ENCODE results near the gene TMEM87B.
A peak's percentile ranks its signal among the peaks of the same experiment; 100 is the strongest.

Gene TMEM87B

GRCh38 chr2:112054847-112055729 lies at the start of gene TMEM87B:
Gene TMEM87B (plus strand): TSS chr2:112055269. CDS start chr2:112055592, 323 bp downstream.
- Mint-ChIP-seq H3K27ac (peak within 1 kb of the TSS; percentile 88), H3K4me1 (peaks cover 45% of the 10 kb centered on the region), H3K9me3 (no peaks in the 10 kb centered on the region), H3K4me3 (peak within 1 kb of the TSS; percentile 96), H3K36me3 (peaks cover 14% of the 10 kb centered on the region), H3K27me3 (no peaks in the 10 kb centered on the region)
- peak; percentile 86 for ATAC-seq

GRCh38 chr2:112005406-112006075 lies 49.5 kb upstream of the TMEM87B start:
- ATAC-seq = no peak
- H3K9me3 Mint-ChIP-seq = no peaks in the 10 kb centered on the region
- H3K4me1 Mint-ChIP-seq = peaks cover 40% of the 10 kb centered on the region
- H3K27ac Mint-ChIP-seq = no peak overlapping the region
- H3K27me3 Mint-ChIP-seq = no peaks in the 10 kb centered on the region
- no peak overlapping the region for H3K4me3 Mint-ChIP-seq
- no peaks in the 10 kb centered on the region for H3K36me3 Mint-ChIP-seq

DNA sequence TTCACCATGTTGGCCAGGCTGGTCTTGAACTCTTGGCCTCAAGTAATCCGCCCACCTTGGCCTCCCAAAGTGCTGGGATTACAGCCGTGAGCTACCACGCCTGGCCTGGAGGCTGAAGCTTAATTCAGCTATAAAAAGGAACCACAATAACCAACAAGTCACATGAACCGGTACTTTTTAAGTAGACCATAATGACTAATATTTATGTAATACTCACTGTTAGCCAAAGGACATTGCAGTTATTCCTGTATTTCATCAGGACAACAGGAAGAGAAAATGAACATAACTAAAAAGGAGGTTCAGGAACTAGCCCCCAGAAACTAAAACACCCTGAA lies 49.0 kb upstream of the TMEM87B start:
- ATAC-seq = no peak

GRCh38 chr2:112007493-112007892 lies 47.6 kb upstream of the TMEM87B start:
- Mint-ChIP-seq H3K27ac (no peak overlapping the region), H3K27me3 (peaks cover 3% of the 10 kb centered on the region), H3K4me1 (peaks cover 31% of the 10 kb centered on the region), H3K4me3 (no peak overlapping the region), H3K36me3 (no peaks in the 10 kb centered on the region), H3K9me3 (no peaks in the 10 kb centered on the region)
- no peak for ATAC-seq

More for the DNA sequence above, 49.0 kb upstream of the TMEM87B start:
- no peaks in the 10 kb centered on the region for H3K9me3 Mint-ChIP-seq
- H3K4me3 Mint-ChIP-seq = no peak overlapping the region
- H3K27me3 Mint-ChIP-seq = no peaks in the 10 kb centered on the region
- H3K27ac Mint-ChIP-seq = no peak overlapping the region
- H3K4me1 Mint-ChIP-seq = peaks cover 35% of the 10 kb centered on the region
- H3K36me3 Mint-ChIP-seq = no peaks in the 10 kb centered on the region

GRCh38 chr2:112008910-112009485 lies 46.1 kb upstream of the TMEM87B start:
- H3K36me3 Mint-ChIP-seq = no peaks in the 10 kb centered on the region
- no peak overlapping the region for H3K27ac Mint-ChIP-seq
- no peak overlapping the region for H3K4me3 Mint-ChIP-seq
- H3K4me1 Mint-ChIP-seq = peaks cover 32% of the 10 kb centered on the region
- H3K9me3 Mint-ChIP-seq = no peaks in the 10 kb centered on the region
- peaks cover 12% of the 10 kb centered on the region for H3K27me3 Mint-ChIP-seq
- no peak for ATAC-seq

- Mint-ChIP-seq H3K27ac (no peak overlapping the region), H3K4me1 (peaks cover 23% of the 10 kb centered on the region), H3K4me3 (no peak overlapping the region)
Measured at GRCh38 chr2:112010751-112011150, 44.3 kb upstream of the TMEM87B start.

DNA sequence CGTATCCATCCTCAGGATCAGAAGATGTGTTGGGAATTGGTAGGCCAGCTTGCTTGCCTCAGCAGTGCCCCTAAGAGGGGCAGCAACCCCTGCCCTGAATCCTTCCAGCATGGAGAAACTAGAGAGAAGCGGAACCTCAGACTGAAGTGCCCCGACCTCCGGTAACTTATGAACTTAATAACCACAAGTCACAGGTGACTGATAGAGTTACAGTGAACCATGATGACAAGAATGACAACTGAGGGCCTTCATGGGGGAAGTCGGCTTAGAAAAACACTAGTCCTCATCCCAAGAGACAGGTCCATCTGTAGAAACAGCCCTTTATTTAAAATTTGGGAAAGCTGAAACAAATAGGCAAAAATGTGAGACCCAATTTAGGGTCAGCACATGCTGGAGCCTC lies 42.5 kb upstream of the TMEM87B start:
- peaks cover 17% of the 10 kb centered on the region for H3K27me3 Mint-ChIP-seq

More at GRCh38 chr2:112010751-112011150, 44.3 kb upstream of the TMEM87B start:
- no peak for ATAC-seq
- Mint-ChIP-seq H3K36me3 (no peaks in the 10 kb centered on the region), H3K9me3 (no peaks in the 10 kb centered on the region), H3K27me3 (peaks cover 12% of the 10 kb centered on the region)

DNA sequence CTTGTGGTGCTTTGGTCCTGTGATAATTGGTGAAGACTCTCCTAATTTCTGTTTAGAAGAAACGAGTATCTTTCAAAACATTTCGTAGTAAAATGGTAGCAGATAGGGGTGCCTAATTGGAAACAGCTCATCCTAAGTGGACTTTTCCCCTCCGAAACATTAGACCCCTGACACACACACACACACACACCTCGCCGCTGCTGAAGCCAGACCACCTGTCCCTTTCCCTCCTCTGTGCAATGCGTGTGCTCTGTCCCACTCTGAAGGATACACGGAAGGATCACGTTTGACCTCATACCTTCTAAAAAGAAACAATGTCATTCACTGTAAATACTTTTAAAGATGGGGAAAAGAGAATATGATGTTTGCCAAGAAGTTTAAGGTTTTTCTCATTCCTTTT lies 36.2 kb upstream of the TMEM87B start:
- H3K27me3 Mint-ChIP-seq = peaks cover 33% of the 10 kb centered on the region
- H3K9me3 Mint-ChIP-seq = peaks cover 4% of the 10 kb centered on the region
- no peaks in the 10 kb centered on the region for H3K36me3 Mint-ChIP-seq
- no peak overlapping the region for H3K27ac Mint-ChIP-seq
- H3K4me1 Mint-ChIP-seq = no peaks in the 10 kb centered on the region
- no peak overlapping the region for H3K4me3 Mint-ChIP-seq
- no peak for ATAC-seq

More for the DNA sequence above, 42.5 kb upstream of the TMEM87B start:
- H3K4me1 Mint-ChIP-seq = peaks cover 17% of the 10 kb centered on the region
- H3K36me3 Mint-ChIP-seq = no peaks in the 10 kb centered on the region
- H3K9me3 Mint-ChIP-seq = peaks cover 2% of the 10 kb centered on the region
- no peak overlapping the region for H3K27ac Mint-ChIP-seq
- peak; percentile 61 for ATAC-seq
- no peak overlapping the region for H3K4me3 Mint-ChIP-seq

GRCh38 chr2:112019569-112019982 lies 35.5 kb upstream of the TMEM87B start:
- Mint-ChIP-seq H3K27ac (no peak overlapping the region), H3K36me3 (no peaks in the 10 kb centered on the region), H3K27me3 (peaks cover 33% of the 10 kb centered on the region), H3K4me1 (no peaks in the 10 kb centered on the region), H3K4me3 (no peak overlapping the region), H3K9me3 (peaks cover 4% of the 10 kb centered on the region)
- no peak for ATAC-seq

GRCh38 chr2:112020561-112020960 lies 34.5 kb upstream of the TMEM87B start:
- Mint-ChIP-seq H3K9me3 (peaks cover 4% of the 10 kb centered on the region), H3K27ac (no peak overlapping the region), H3K4me3 (no peak overlapping the region), H3K4me1 (no peaks in the 10 kb centered on the region), H3K36me3 (no peaks in the 10 kb centered on the region), H3K27me3 (peaks cover 33% of the 10 kb centered on the region)
- no peak for ATAC-seq

- H3K4me3 Mint-ChIP-seq = no peak overlapping the region
- peaks cover 33% of the 10 kb centered on the region for H3K27me3 Mint-ChIP-seq
- no peaks in the 10 kb centered on the region for H3K36me3 Mint-ChIP-seq
- peaks cover 4% of the 10 kb centered on the region for H3K9me3 Mint-ChIP-seq
- no peak overlapping the region for H3K27ac Mint-ChIP-seq
- ATAC-seq = no peak
- H3K4me1 Mint-ChIP-seq = no peaks in the 10 kb centered on the region
Measured at GRCh38 chr2:112021290-112021689, 33.8 kb upstream of the TMEM87B start.

- Mint-ChIP-seq H3K9me3 (peaks cover 4% of the 10 kb centered on the region), H3K4me3 (no peak overlapping the region), H3K27ac (no peak overlapping the region), H3K27me3 (peaks cover 33% of the 10 kb centered on the region), H3K36me3 (no peaks in the 10 kb centered on the region), H3K4me1 (no peaks in the 10 kb centered on the region)
- no peak for ATAC-seq
Measured at GRCh38 chr2:112021781-112022231, 33.3 kb upstream of the TMEM87B start.

GRCh38 chr2:112023707-112024106 lies 31.4 kb upstream of the TMEM87B start:
- no peaks in the 10 kb centered on the region for H3K4me1 Mint-ChIP-seq
- H3K36me3 Mint-ChIP-seq = no peaks in the 10 kb centered on the region
- no peak overlapping the region for H3K27ac Mint-ChIP-seq
- H3K4me3 Mint-ChIP-seq = no peak overlapping the region
- no peak for ATAC-seq
- H3K27me3 Mint-ChIP-seq = peaks cover 22% of the 10 kb centered on the region
- no peaks in the 10 kb centered on the region for H3K9me3 Mint-ChIP-seq

DNA sequence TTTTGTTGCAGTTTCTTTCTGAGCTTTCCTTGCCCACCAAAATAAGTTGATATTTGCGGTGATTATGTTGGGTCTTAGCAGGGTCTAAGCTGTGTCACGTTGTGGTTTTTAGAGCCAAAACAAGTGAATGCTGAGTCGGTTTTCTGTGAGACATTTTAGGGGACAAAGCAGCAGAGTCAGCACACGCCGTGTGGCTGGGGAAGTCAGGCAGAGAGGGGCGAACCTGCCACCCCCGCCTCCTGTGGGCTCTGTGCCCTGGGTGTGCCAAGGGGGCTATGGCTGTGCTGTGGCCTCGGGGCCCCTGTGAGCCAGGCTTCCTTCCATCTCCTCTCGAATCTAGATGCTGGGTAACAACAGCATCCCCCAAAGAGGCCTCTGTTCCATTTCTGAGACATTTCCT lies 30.8 kb upstream of the TMEM87B start:
- Mint-ChIP-seq H3K36me3 (no peaks in the 10 kb centered on the region), H3K9me3 (no peaks in the 10 kb centered on the region), H3K4me1 (no peaks in the 10 kb centered on the region), H3K27me3 (peaks cover 19% of the 10 kb centered on the region), H3K27ac (no peak overlapping the region), H3K4me3 (no peak overlapping the region)
- no peak for ATAC-seq

- Mint-ChIP-seq H3K4me3 (no peak overlapping the region), H3K36me3 (no peaks in the 10 kb centered on the region), H3K4me1 (no peaks in the 10 kb centered on the region), H3K27ac (no peak overlapping the region), H3K27me3 (peaks cover 20% of the 10 kb centered on the region), H3K9me3 (no peaks in the 10 kb centered on the region)
- ATAC-seq = no peak
Measured at GRCh38 chr2:112024896-112025491, 30.1 kb upstream of the TMEM87B start.
